HG02588 (cell line): ENCODE data around the gene SNX32.

Source experiments
- ATAC-seq: cut with Tn5 transposase; IDR thresholded peaks from one replicate; pipeline ENCODE4 v1.9.1; 2021; ENCODE audit warnings: mild to moderate bottlenecking, moderate library complexity; ENCODE audit not compliant: unreplicated experiment

The SNX32 gene

GRCh38 chr11:65865550-65866172 is 31.9 kb downstream of the SNX32 start:
- no peak for ATAC-seq

GRCh38 chr11:65866509-65867283 is 32.9 kb downstream of the SNX32 start:
- ATAC-seq = no peak

GRCh38 chr11:65867284-65868071 is 33.7 kb downstream of the SNX32 start:
- ATAC-seq = no peak

GRCh38 chr11:65868076-65868667 is 34.4 kb downstream of the SNX32 start:
- no peak for ATAC-seq

- no peak for ATAC-seq
These were observed 35.1 kb downstream of the SNX32 start for GRCh38 chr11:65868907-65869306.

- no peak for ATAC-seq
These were observed 36.0 kb downstream of the SNX32 start for GRCh38 chr11:65869643-65870306.

GRCh38 chr11:65870307-65870658 is 36.5 kb downstream of the SNX32 start:
- ATAC-seq = no peak

- ATAC-seq = no peak
These were observed 37.2 kb downstream of the SNX32 start for GRCh38 chr11:65870706-65871681.

- ATAC-seq = no peak
These were observed 38.2 kb downstream of the SNX32 start for GRCh38 chr11:65871811-65872548.

- ATAC-seq = no peak
These were observed 39.0 kb downstream of the SNX32 start, which contains the start of gene EFEMP2 for GRCh38 chr11:65872586-65873317. EFEMP2 (minus strand) TSS chr11:65872800; CDS start chr11:65872354, 446 bp downstream.

GRCh38 chr11:65873318-65874156 is 39.8 kb downstream of the SNX32 start:
- ATAC-seq = peak; percentile 80

GRCh38 chr11:65879617-65880016 is 45.9 kb downstream of the SNX32 start, which contains the start of gene CTSW:
CTSW (plus strand) TSS chr11:65879837; CDS start chr11:65879855, 18 bp downstream.
- no peak for ATAC-seq

GRCh38 chr11:65880027-65880426 is 46.3 kb downstream of the SNX32 start:
- no peak for ATAC-seq

- ATAC-seq = no peak
These were observed 47.2 kb downstream of the SNX32 start for GRCh38 chr11:65880844-65881421.

GRCh38 chr11:65882120-65883057 is 48.6 kb downstream of the SNX32 start:
- no peak for ATAC-seq
